IMR-90 (cell line): Measurements from ENCODE around the gene EFS. TPM values are rescaled to one million over a fixed set of nuclear protein-coding genes. Genes with fewer than 3 reads are reported as not detected.

Source experiments
- ATAC-seq: fragments of 200-7000 bp; cut with Tn5 transposase; 2 replicates; pipeline ENCODE4 v1.9.1; 2020; ENCODE audit warnings: low read depth, mild to moderate bottlenecking, moderate library complexity
- BruUV-seq: library from RNA; stranded (reverse); fragments of 400-500 nt; replicated peaks from 2 replicates; lab custom pipeline; 2021; lab: Mats Ljungman, UMichigan
- CTCF ChIA-PET: fragments of 300-600 bp; formaldehyde crosslinking; extraction: SDS; loops from one replicate; lab custom pipeline; 2021; ENCODE audit warnings: antibody characterized with exemption; lab: Yijun Ruan, JAX
- POLR2A ChIA-PET: fragments of 300-600 bp; sonication (Branson Sonifier 250); formaldehyde crosslinking; loops from one replicate; lab custom pipeline; 2022; ENCODE audit warnings: antibody characterized with exemption; ENCODE audit not compliant: unreplicated experiment; lab: Charles Lee
- DNase-seq: peaks from one replicate; pipeline ENCODE4 v3.0.0; 2013
- H2AFZ ChIP-seq: replicated peaks from 2 replicates; pipeline ENCODE3; 2013; ENCODE audit warnings: low read length, mild to moderate bottlenecking; ENCODE audit not compliant: poor library complexity
- H2AK5ac ChIP-seq: 2 replicates; pipeline ENCODE4 v1.6.1; 2013; ENCODE audit warnings: low read depth, low read length, inconsistent platforms
- H2AK9ac ChIP-seq: replicated peaks from 2 replicates; pipeline ENCODE3; 2013; ENCODE audit warnings: mild to moderate bottlenecking, low read depth, low read length, moderate library complexity; ENCODE audit not compliant: poor library complexity
- H2BK120ac ChIP-seq: 2 replicates; pipeline ENCODE4 v1.6.1; 2013; ENCODE audit warnings: low read depth, low read length, inconsistent platforms
- H2BK15ac ChIP-seq: 3 replicates; pipeline ENCODE4 v1.6.1; 2013; ENCODE audit warnings: low read depth, low read length, inconsistent platforms
- H2BK20ac ChIP-seq: 2 replicates; pipeline ENCODE4 v1.6.1; 2013; ENCODE audit warnings: low read depth, mild to moderate bottlenecking, inconsistent platforms, low read length, moderate library complexity
- H2BK5ac ChIP-seq: 2 replicates; pipeline ENCODE4 v1.6.1; 2013; ENCODE audit warnings: mild to moderate bottlenecking, low read depth, low read length, inconsistent platforms; ENCODE audit not compliant: poor library complexity, severe bottlenecking
- H3K14ac ChIP-seq: replicated peaks from 2 replicates; pipeline ENCODE4 v1.6.1; 2013; ENCODE audit warnings: low read depth, low read length, inconsistent platforms
- H3K18ac ChIP-seq: 2 replicates; pipeline ENCODE4 v1.6.1; 2013; ENCODE audit warnings: low read depth, low read length, control low read depth
- H3K23ac ChIP-seq: 2 replicates; pipeline ENCODE4 v1.6.1; 2013; ENCODE audit warnings: low read depth, low read length, inconsistent platforms
- H3K27ac ChIP-seq: 2 replicates; pipeline ENCODE4 v1.5.1; 2013; ENCODE audit warnings: mild to moderate bottlenecking, control low read depth, low read length; ENCODE audit not compliant: insufficient read depth
- H3K27me3 ChIP-seq: 2 replicates; pipeline ENCODE4 v1.6.1; 2013; ENCODE audit warnings: low read length; ENCODE audit not compliant: control insufficient read depth, insufficient read depth
- H3K36me3 ChIP-seq: 2 replicates; pipeline ENCODE4 v1.6.1; 2013; ENCODE audit warnings: low read length, mixed read lengths; ENCODE audit not compliant: control insufficient read depth, insufficient read depth
- H3K4ac ChIP-seq: 2 replicates; pipeline ENCODE4 v1.6.1; 2013; ENCODE audit warnings: low read depth, low read length, inconsistent platforms
- H3K4me1 ChIP-seq: 2 replicates; pipeline ENCODE4 v1.6.1; 2013; ENCODE audit warnings: low read length, mixed read lengths; ENCODE audit not compliant: control insufficient read depth, insufficient read depth
- H3K4me2 ChIP-seq: 2 replicates; pipeline ENCODE4 v1.6.1; 2013; ENCODE audit warnings: low read depth, mild to moderate bottlenecking, control low read depth, low read length, moderate library complexity
- H3K4me3 ChIP-seq: 2 replicates; pipeline ENCODE4 v1.5.1; 2013; ENCODE audit warnings: low read depth, mild to moderate bottlenecking, control low read depth, low read length, moderate library complexity; ENCODE audit not compliant: insufficient read depth
- H3K56ac ChIP-seq: 2 replicates; pipeline ENCODE4 v1.6.1; 2013; ENCODE audit warnings: low read length, inconsistent platforms; ENCODE audit not compliant: insufficient read depth; ENCODE audit errors: extremely low read depth
- H3K79me1 ChIP-seq, 2 experiments: 2 replicates each; pipeline ENCODE4 v1.6.1; 2013; ENCODE audit warnings: low read length in 2 of 2, inconsistent platforms in 1 of 2, low read depth in 1 of 2
- H3K9ac ChIP-seq: 2 replicates; pipeline ENCODE4 v1.6.1; 2013; ENCODE audit warnings: low read depth, low read length, control low read depth
- H3K9me1 ChIP-seq: 2 replicates; pipeline ENCODE4 v1.6.1; 2013; ENCODE audit warnings: low read length, inconsistent platforms; ENCODE audit not compliant: insufficient read depth
- H3K9me3 ChIP-seq: 2 replicates; pipeline ENCODE4 v1.6.1; 2013; ENCODE audit warnings: low read length; ENCODE audit not compliant: control insufficient read depth, insufficient read depth
- H4K20me1 ChIP-seq: 2 replicates; pipeline ENCODE4 v1.6.1; 2013; ENCODE audit warnings: low read length, inconsistent platforms; ENCODE audit not compliant: insufficient read depth
- H4K5ac ChIP-seq: 2 replicates; pipeline ENCODE4 v1.6.1; 2013; ENCODE audit warnings: mild to moderate bottlenecking, low read depth, low read length, control low read depth
- H4K8ac ChIP-seq, 2 experiments: 2 replicates each; pipeline ENCODE4 v1.6.1; 2013; ENCODE audit warnings: low read depth in 2 of 2, low read length in 2 of 2, control low read depth in 1 of 2, inconsistent platforms in 1 of 2
- H4K91ac ChIP-seq: 2 replicates; pipeline ENCODE4 v1.6.1; 2013; ENCODE audit warnings: low read depth, low read length, inconsistent platforms; ENCODE audit not compliant: insufficient read depth
- BHLHE40 ChIP-seq: fragments of 150-350 bp; IDR thresholded peaks from 2 replicates; pipeline ENCODE4 v1.6.1; 2016; ENCODE audit warnings: mild to moderate bottlenecking, low read depth, low read length
- CEBPB ChIP-seq: IDR thresholded peaks from 2 replicates; pipeline ENCODE4 v1.6.1; 2012; ENCODE audit warnings: low read depth, low read length, improper control_type of control experiment
- CHD1 ChIP-seq: IDR thresholded peaks from 2 replicates; pipeline ENCODE4 v1.6.1; 2012; ENCODE audit warnings: low read depth, low read length, improper control_type of control experiment
- FOS ChIP-seq: fragments of 150-350 bp; IDR thresholded peaks from 2 replicates; pipeline ENCODE4 v1.6.1; 2016; ENCODE audit warnings: low read depth, low read length
- MAFK ChIP-seq: IDR thresholded peaks from 2 replicates; pipeline ENCODE4 v1.6.1; 2012; ENCODE audit warnings: low read depth, low read length, improper control_type of control experiment
- MAZ ChIP-seq: IDR thresholded peaks from 2 replicates; pipeline ENCODE4 v1.6.1; 2012; ENCODE audit warnings: low read depth, mild to moderate bottlenecking, low read length, improper control_type of control experiment, moderate library complexity, borderline replicate concordance
- MXI1 ChIP-seq: IDR thresholded peaks from 2 replicates; pipeline ENCODE4 v1.6.1; 2012; ENCODE audit warnings: low read depth, mild to moderate bottlenecking, low read length, moderate library complexity, borderline replicate concordance
- NFE2L2 ChIP-seq: fragments of 150-350 bp; IDR thresholded peaks from 2 replicates; pipeline ENCODE4 v1.6.1; 2016; ENCODE audit warnings: low read depth, mild to moderate bottlenecking, low read length
- POLR2A ChIP-seq: IDR thresholded peaks from 2 replicates; pipeline ENCODE4 v1.6.1; 2012; ENCODE audit warnings: mild to moderate bottlenecking, low read depth, low read length
- RAD21 ChIP-seq: IDR thresholded peaks from 2 replicates; pipeline ENCODE4 v1.6.1; 2012; ENCODE audit warnings: low read length, improper control_type of control experiment
- RCOR1 ChIP-seq: IDR thresholded peaks from 2 replicates; pipeline ENCODE4 v1.6.1; 2012; ENCODE audit warnings: mild to moderate bottlenecking, low read length, improper control_type of control experiment; ENCODE audit not compliant: insufficient replicate concordance
- RFX5 ChIP-seq: IDR thresholded peaks from 2 replicates; pipeline ENCODE4 v1.8.0; 2012; ENCODE audit warnings: low read depth, mild to moderate bottlenecking, low read length, moderate library complexity
- SMC3 ChIP-seq: fragments of 150-350 bp; IDR thresholded peaks from 2 replicates; pipeline ENCODE4 v1.6.1; 2016; ENCODE audit warnings: low read depth, mild to moderate bottlenecking, antibody characterized with exemption, low read length, moderate library complexity
- WGBS, 2 experiments: methylation state at CpG; one replicate each; pipeline versions ENCODE4 v1.1.5 to v1.1.7; 2013; ENCODE audit warnings: missing lambda C conversion rate in 2 of 2; ENCODE audit not compliant: insufficient read length in 1 of 2; ENCODE audit errors: extremely low coverage in 2 of 2; 5-methylcytosine and 5-hydroxymethylcytosine counted together
- dilution Hi-C: fragments of 300-500 bp; cut with HindIII; formaldehyde crosslinking; loops from one replicate; pipeline ENCODE4 v1.14.3; 2018; ENCODE audit warnings: low sequenced_read_pairs; ENCODE audit not compliant: unreplicated experiment
- in situ Hi-C: fragments of 300-500 bp; cut with MboI; formaldehyde crosslinking; loops from 3 replicates; pipeline ENCODE4 v1.14.3; 2019; ENCODE audit warnings: low sequenced_read_pairs, inconsistent platforms, mixed read lengths
- intact Hi-C: fragments of 100-400 bp; cut with micrococcal nuclease; formaldehyde crosslinking; loops from 2 replicates; pipeline ENCODE4 v1.10.0; 2022
- polyA plus RNA-seq, 3 experiments: library from polyadenylated mRNA; depleted of rRNA; stranded (reverse); fragments of >200 nt; gene quantifications; 2 replicates each; pipeline ENCODE4 v1.2.3, GENCODE V29; 2012; ENCODE audit warnings: low replicate concordance in 1 of 3
- total RNA-seq: library from RNA; depleted of rRNA; stranded (reverse); fragments of >200 nt; gene quantifications from 2 replicates; pipeline ENCODE4 v1.2.3, GENCODE V29; 2012
- TF ChIP-seq, protein P1 (sequence below): conservative IDR thresholded peaks from 2 replicates; pipeline ENCODE4 v1.5.1; 2012; ENCODE audit warnings: mild to moderate bottlenecking, low read depth, low read length, improper control_type of control experiment
- TF ChIP-seq, protein P2 (sequence below): fragments of 150-350 bp; IDR thresholded peaks from 2 replicates; pipeline ENCODE4 v1.6.1; 2017; ENCODE audit warnings: mild to moderate bottlenecking, antibody characterized with exemption, low read length, low read depth
- TF ChIP-seq, protein P3 (sequence below): fragments of 150-350 bp; IDR thresholded peaks from 2 replicates; pipeline ENCODE4 v1.6.1; 2016; ENCODE audit warnings: low read depth, mild to moderate bottlenecking, low read length, moderate library complexity, borderline replicate concordance

The EFS gene
- total and polyA plus RNA-seq, 2 of the 4 experiments (the other 2 are of a cell fraction): 2.2 to 11.6 TPM

DNA sequence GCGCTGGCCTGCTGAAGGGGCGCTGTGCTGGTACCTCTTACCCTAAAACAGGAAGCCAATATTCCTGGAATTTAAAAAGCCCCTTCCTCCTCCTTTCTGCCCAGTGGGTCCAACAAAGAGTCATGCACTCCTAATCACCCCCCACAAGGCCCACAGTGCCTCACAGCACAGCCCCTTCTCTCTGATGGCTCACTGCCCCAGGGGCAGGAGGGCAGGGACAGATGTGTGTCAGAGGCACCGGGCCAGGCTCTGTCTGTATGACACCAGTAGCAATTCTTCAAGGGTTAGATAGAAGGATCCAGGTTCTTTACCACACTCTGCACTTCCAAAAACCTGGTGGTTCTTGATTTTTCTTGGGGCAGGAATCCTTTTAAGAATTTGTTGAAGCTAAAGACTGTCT, 34.2 kb upstream of the EFS start:
- H2AK9ac ChIP-seq: no peak overlapping the region
- intact Hi-C loops (no loop called here), in situ Hi-C loops (no loop called here), dilution Hi-C loops (no loop called here)
- no peak overlapping the region for H3K4me3 ChIP-seq
- DNase-seq: no peak
- H3K23ac ChIP-seq: no peak overlapping the region
- TF ChIP-seq, protein P1, sequence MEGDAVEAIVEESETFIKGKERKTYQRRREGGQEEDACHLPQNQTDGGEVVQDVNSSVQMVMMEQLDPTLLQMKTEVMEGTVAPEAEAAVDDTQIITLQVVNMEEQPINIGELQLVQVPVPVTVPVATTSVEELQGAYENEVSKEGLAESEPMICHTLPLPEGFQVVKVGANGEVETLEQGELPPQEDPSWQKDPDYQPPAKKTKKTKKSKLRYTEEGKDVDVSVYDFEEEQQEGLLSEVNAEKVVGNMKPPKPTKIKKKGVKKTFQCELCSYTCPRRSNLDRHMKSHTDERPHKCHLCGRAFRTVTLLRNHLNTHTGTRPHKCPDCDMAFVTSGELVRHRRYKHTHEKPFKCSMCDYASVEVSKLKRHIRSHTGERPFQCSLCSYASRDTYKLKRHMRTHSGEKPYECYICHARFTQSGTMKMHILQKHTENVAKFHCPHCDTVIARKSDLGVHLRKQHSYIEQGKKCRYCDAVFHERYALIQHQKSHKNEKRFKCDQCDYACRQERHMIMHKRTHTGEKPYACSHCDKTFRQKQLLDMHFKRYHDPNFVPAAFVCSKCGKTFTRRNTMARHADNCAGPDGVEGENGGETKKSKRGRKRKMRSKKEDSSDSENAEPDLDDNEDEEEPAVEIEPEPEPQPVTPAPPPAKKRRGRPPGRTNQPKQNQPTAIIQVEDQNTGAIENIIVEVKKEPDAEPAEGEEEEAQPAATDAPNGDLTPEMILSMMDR: no peak
- no peak for TF ChIP-seq CEBPB
- TF ChIP-seq MAZ: no peak
- no peak for TF ChIP-seq NFE2L2
- TF ChIP-seq RFX5: no peak
- no peak for TF ChIP-seq SMC3
- TF ChIP-seq, protein P2, sequence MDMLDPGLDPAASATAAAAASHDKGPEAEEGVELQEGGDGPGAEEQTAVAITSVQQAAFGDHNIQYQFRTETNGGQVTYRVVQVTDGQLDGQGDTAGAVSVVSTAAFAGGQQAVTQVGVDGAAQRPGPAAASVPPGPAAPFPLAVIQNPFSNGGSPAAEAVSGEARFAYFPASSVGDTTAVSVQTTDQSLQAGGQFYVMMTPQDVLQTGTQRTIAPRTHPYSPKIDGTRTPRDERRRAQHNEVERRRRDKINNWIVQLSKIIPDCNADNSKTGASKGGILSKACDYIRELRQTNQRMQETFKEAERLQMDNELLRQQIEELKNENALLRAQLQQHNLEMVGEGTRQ: no peak
- no peak for TF ChIP-seq POLR2A
- TF ChIP-seq, protein P3, sequence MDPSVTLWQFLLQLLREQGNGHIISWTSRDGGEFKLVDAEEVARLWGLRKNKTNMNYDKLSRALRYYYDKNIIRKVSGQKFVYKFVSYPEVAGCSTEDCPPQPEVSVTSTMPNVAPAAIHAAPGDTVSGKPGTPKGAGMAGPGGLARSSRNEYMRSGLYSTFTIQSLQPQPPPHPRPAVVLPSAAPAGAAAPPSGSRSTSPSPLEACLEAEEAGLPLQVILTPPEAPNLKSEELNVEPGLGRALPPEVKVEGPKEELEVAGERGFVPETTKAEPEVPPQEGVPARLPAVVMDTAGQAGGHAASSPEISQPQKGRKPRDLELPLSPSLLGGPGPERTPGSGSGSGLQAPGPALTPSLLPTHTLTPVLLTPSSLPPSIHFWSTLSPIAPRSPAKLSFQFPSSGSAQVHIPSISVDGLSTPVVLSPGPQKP: no peak
- TF ChIP-seq FOS: no peak
- no peak for TF ChIP-seq MXI1
- TF ChIP-seq MAFK: no peak
- no peak for TF ChIP-seq CHD1
- TF ChIP-seq BHLHE40: no peak
- no peak for TF ChIP-seq RCOR1
- no peak for TF ChIP-seq RAD21
- no CpG with 5 or more reads among the region's 3 CpGs for WGBS, 2 experiments
- no peak overlapping the region for H2AK5ac ChIP-seq
- H3K9ac ChIP-seq: no peak overlapping the region
- H3K4me2 ChIP-seq: no peak overlapping the region
- H3K18ac ChIP-seq: no peak overlapping the region
- no peak overlapping the region for H2BK120ac ChIP-seq
- ChIA-PET CTCF (no interaction called here), POLR2A (no interaction called here)
- no peak for ATAC-seq
- no peak overlapping the region for H2AFZ ChIP-seq
- H2BK20ac ChIP-seq: no peak overlapping the region
- peaks cover 27% of the 10 kb centered on the region for H3K27me3 ChIP-seq
- H3K36me3 ChIP-seq: no peaks in the 10 kb centered on the region
- no peak overlapping the region for H3K14ac ChIP-seq
- no TSS peak for BruUV-seq
- no peak overlapping the region for H2BK15ac ChIP-seq
- H4K20me1 ChIP-seq: no peaks in the 10 kb centered on the region
- no peaks in the 10 kb centered on the region for H3K79me1 ChIP-seq
- no peak overlapping the region for H2BK5ac ChIP-seq
- no peak overlapping the region for H3K4ac ChIP-seq
- H3K4me1 ChIP-seq: no peaks in the 10 kb centered on the region
- H3K9me1 ChIP-seq: peaks cover 2% of the 10 kb centered on the region; the same call in 1 of the 2 replicates
- no peak overlapping the region for H4K5ac ChIP-seq
- no peak overlapping the region for H4K8ac ChIP-seq
- no peaks in the 10 kb centered on the region for H3K9me3 ChIP-seq
- H3K56ac ChIP-seq: no peak overlapping the region
- H3K27ac ChIP-seq: no peak overlapping the region
- no peak overlapping the region for H4K91ac ChIP-seq
